Stimulated activated CD4-positive, alpha-beta T cell treated with anti-CD3 and anti-CD28 coated beads, TNF-alpha, amount 100 ng/mL, for 4 hours (primary cell): ENCODE data around the gene RMDN3.

Experiments used
- DNase-seq, 3 experiments: peaks; one replicate each; pipeline ENCODE4 v3.0.0-alpha.2; 2020; ENCODE audit warnings: low read depth in 3 of 3

The RMDN3 gene

GRCh38 chr15:40749151-40749630, 5.9 kb downstream of the RMDN3 start:
- no peak for DNase-seq

DNA sequence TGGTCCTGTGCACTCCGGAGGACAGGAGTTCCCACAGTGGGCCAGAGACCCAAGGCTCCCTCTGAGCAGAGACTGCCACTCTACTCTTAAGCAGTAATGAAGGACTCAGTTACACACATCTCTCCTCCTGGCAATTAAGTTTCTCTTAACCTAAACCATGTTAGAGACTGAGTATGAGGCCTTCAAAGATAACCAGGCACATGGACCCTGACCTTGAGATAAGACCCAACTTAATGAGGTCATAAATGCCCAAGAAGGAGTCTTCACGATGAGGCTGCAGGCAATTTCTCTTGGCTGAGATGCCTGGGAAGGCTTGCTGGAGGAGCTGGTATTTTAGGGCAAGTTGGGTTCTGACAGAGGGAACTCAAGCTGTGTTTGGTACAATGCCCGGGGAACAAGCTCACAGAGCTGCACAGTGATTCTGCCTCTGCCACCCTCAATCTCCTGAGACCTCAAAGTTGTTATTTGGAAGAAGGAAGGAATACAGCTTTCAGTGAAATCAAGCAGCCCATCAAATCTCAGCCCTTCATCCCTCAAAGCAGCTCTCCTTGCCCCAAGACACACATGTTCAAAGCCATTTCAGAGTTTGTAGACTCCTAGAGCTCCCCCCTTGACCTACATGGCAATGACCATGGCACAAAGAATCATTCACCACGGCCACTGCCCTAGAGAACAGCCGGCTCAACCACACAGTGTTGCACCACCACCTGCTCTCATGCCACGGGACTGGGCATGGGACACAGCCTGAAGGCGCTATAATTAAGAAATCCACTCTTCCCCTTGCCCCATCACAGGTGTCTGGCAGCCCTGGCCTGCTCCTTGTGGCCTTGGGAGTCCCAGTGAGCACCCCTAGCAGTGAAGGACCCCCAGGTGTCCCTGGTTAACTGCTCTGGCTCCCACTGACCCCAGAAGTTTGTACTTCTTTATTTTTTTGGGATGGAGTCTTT, 7.1 kb downstream of the RMDN3 start:
- no peak for DNase-seq

DNA sequence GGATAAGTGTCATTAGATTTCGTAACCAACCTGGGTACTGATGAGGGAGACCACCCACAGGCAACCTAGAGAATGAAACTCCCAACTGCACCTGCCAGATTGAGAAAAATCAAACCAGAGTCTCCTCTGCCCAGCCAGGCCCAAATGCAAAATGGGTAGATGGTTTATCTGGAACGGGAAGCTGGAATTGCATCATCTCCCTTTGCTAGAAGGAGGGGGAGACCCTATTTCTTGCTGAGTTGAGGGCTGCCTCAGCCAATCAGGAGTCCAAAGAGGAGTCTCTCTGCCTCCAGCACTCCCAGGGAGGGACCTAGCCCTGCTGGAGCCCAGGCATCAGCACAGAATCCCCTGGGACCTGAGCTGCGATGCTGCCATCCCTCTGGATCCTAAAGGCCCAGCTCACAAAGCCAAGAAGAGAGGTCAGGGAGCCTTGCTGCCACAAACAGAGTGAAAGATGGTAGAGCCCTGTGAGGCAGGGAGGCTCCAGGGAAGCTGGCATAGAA, 8.1 kb downstream of the RMDN3 start:
- DNase-seq, result no peak

DNA sequence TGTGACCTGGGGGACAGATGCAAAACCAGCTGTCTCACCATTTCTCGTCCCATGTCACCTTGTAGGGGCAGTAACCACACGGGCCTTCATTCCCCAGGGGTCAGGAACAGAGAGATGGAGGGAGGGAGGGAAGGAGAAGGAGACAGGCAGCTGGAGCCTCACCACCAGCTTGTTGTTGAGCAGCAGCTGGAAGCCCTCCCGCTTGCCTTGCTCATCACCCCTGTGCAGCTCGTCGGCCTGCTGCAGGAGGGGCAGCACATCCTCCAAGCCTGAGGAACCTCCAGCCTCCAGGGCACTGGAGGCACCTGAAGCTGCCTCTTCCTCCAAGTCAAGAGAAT, 10.3 kb downstream of the RMDN3 start:
- no peak for DNase-seq

DNA sequence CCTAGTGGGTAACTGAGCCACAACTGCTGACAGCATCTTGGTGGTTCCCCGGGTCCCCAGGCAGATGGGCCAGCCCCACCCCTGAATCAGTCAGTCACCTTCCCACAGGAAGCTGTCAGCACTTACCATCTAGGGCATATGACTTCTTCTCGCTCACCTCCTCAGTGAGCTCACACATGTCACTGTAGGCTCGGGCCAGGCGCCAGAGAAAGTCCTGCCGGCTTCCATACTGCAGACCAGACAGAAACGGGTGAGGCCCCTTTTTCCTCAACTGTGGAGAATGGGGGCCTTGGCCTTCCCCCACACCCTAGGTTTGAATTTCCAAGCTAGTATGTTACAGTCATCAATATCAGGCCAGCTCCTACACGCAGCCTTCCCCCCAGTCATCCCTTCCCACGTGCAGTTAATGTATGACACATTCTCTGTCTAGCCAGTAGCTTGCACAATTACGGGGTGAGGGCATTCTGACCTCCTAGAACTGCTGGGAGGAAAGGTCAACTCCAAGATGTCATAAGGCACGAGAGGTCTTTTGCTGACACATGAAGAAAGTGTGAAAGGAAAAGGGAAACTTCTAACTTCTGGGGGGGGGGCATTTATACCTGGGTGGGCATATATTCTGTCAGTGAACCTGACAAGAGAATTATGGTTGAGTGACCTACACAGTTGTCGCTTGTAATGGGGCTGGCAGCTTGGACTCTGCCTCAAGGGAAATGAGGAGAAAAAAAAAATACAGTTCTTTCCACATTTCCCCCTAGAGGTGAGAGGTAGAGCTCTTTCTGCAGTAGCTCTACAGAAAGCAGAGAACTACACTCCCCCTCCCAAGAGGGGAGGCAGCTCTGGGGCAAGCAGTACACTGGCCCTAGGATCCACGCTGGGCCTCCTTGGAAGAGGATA, 10.9 kb downstream of the RMDN3 start:
- peak in 2 of 3 experiments; percentile 26 to 48 for DNase-seq

DNA sequence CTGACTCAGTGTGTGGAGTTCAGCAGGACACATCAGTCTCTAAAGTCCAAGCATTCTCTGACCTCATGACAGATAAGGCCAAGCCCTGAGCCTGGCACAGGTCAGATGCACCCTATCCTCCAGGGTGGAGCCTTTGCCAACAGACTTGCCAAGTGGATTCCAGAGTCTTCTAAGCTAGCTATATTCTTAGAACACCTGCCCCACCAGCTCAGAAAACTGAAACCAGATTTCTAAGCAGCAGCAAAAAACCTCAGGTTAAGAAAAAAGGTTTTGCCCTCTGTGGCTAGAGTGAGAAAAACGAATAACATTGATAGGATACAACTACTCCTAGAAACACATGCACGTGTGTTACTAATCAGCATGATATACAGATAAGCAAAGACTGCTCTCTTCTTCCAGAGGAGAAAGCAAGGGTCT, 11.6 kb downstream of the RMDN3 start:
- DNase-seq, result no peak

DNA sequence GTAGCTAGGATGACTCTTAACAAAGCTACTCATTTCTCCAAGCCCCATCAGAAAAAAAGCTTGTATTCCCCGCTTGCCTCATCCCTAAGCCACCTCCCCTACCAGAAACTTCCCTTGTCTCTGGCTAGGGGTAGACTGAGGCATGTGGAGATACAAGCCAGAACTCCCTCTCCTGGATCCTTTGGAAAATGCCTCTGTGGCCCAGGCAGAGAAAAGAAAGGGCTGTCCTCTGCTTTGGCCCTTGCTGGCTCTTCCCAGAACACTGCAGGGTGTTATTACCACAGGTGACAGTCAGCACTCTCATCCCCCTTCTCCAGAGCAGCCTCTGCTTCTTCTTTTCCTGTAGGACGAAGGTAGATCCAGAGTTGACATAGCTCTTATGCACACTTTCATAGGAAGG, 15.2 kb downstream of the RMDN3 start:
- DNase-seq, result no peak

DNA sequence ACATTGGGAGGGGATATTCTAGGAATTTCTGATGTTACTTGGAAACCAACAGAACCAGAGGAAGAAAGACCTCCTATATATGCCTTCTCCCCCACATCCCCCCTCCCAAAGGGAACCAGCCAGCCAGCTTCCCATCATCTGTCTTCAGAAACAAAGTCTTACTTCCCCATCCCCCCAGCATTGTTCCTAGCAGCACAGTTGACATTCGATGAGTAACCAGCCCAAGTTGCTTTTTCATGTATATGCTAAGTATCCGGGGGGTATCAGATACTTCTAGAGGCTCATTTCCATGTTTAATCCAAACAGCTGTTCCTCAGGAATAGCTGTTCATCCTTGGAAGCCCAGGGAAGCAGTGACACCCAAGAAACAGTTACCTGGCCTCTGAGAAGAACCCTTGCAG, 16.0 kb downstream of the RMDN3 start:
- no peak for DNase-seq

- no peak for DNase-seq
Observed at GRCh38 chr15:40737048-40737447, 18.0 kb downstream of the RMDN3 start.

- no peak for DNase-seq
Observed at GRCh38 chr15:40736575-40736974, 18.5 kb downstream of the RMDN3 start.

GRCh38 chr15:40731034-40731433, 24.0 kb downstream of the RMDN3 start:
- DNase-seq, result no peak

- DNase-seq, result no peak
Observed at GRCh38 chr15:40723919-40724318, 31.1 kb downstream of the RMDN3 start.

DNA sequence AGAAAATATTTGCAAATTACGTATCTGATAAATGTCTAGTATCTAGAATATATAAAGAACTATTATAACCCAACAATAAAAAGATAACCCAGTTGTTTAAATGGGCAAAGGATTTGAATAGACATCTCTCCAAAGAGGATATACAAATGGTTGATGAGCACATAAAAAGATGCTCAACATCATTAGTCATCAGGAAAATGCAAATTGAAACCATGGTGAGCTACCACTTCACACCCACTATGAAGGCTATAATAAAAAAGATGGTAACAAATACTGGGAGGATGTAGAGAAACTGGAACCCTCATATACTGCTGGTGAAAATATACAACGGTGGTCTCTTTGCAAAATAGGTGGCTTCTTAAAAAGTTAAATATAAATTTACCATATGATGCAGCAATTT, 32.1 kb downstream of the RMDN3 start:
- no peak for DNase-seq

GRCh38 chr15:40722354-40722753, 32.7 kb downstream of the RMDN3 start:
- DNase-seq, result no peak

- no peak for DNase-seq
Observed at GRCh38 chr15:40721701-40722100, 33.4 kb downstream of the RMDN3 start.

DNA sequence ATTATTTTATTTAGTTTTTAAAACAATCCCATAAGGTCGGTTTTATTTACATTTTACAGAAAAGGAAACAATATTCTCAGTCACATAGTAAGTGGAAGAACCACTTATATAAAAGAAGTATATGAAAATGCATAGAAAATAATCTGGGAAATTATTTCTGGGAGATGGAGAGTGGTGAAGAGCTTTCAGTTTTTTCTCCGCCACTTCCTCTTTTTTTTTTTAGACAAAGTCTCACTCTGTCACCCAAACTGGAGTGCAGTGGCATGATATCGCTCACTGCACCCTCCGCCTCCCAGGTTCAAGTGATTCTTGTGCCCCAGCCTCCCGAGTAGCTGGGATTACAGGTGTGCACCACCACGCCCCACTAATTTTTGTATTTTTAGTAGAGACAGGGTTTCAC, 38.9 kb downstream of the RMDN3 start:
- no peak for DNase-seq

DNA sequence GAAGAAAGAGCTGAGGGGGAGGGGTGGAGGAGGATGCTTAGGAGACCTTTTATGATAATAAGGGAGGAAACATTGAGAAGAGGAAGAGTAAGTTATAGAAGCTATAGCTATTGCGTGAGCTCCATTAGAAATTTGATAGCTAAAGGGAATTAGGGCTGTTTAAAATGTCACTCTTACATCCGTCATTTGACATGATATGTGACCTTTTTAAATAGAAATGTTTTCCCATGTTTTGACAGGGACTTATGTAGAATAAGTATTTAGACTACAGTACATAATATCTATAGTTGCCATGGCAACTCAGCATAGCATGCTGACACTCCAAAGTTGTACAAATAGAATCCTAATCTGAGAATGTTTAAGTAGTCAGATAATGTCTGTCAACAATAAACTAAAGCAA, 40.9 kb downstream of the RMDN3 start:
- no peak for DNase-seq

GRCh38 chr15:40706121-40706520, 48.9 kb downstream of the RMDN3 start:
- no peak for DNase-seq

GRCh38 chr15:40702077-40702476, 53.0 kb downstream of the RMDN3 start:
- DNase-seq, result no peak

- no peak for DNase-seq
Observed at GRCh38 chr15:40697916-40698315, 57.1 kb downstream of the RMDN3 start.

DNA sequence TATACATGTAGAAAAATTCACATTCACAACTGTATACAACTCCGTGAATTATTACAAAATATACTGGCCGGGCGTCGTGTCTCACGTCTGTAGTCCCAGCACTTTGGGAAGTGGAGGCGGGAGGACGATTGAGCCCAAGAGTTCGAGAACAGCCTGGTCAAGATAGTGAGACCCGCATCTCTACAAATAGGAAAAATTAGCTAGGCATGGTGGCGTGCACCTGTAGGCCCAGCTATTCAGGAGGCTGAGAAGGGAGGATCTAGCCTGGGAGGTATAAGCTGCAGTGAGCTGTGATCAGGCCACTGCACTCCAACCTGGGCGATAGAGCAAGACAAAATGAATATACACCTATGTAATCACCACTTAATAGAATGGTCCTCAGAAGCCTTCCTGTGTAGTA, 58.8 kb downstream of the RMDN3 start:
- no peak for DNase-seq

GRCh38 chr15:40695469-40695890, 59.6 kb downstream of the RMDN3 start:
- no peak for DNase-seq
